GM23338 (cell line): ENCODE measurements around the gene SMG1. TPM values are rescaled to one million over a fixed set of nuclear protein-coding genes. Genes with fewer than 3 reads are reported as not detected.

Experiments
- CREB1 ChIP-seq: fragments of 250-450 bp; sonication (Bioruptor Pico); IDR thresholded peaks from 2 replicates; pipeline ENCODE4 v1.5.0; 2020; ENCODE audit warnings: low read depth, mild to moderate bottlenecking, moderate library complexity
- EZH2 ChIP-seq: fragments of 200-600 bp; sonication (generic); IDR thresholded peaks from one replicate; pipeline ENCODE4 v1.8.0; 2017; ENCODE audit warnings: antibody characterized with exemption, mild to moderate bottlenecking, low read depth; ENCODE audit not compliant: unreplicated experiment
- EZH2phosphoT487 ChIP-seq: fragments of 200-600 bp; sonication (generic); IDR thresholded peaks from one replicate; pipeline ENCODE4 v1.8.1; 2018; ENCODE audit warnings: antibody characterized with exemption; ENCODE audit not compliant: unreplicated experiment
- JUNB ChIP-seq: IDR thresholded peaks from one replicate; pipeline ENCODE4 v1.6.1; 2016; ENCODE audit warnings: antibody characterized with exemption; ENCODE audit not compliant: unreplicated experiment
- NANOG ChIP-seq: IDR thresholded peaks from 2 replicates; pipeline ENCODE4 v1.6.1; 2016; ENCODE audit warnings: antibody characterized with exemption, borderline replicate concordance
- REST ChIP-seq: IDR thresholded peaks from one replicate; pipeline ENCODE4 v1.6.1; 2018; ENCODE audit warnings: antibody characterized with exemption; ENCODE audit not compliant: unreplicated experiment
- ZNF114 ChIP-seq: fragments of 250-450 bp; sonication (Bioruptor Pico); IDR thresholded peaks from 2 replicates; pipeline ENCODE4 v1.5.0; 2020; ENCODE audit warnings: mild to moderate bottlenecking, moderate library complexity
- ZNF331 ChIP-seq: fragments of 250-450 bp; sonication (Bioruptor Pico); IDR thresholded peaks from 2 replicates; pipeline ENCODE4 v1.5.0; 2020; ENCODE audit warnings: low read depth, mild to moderate bottlenecking, moderate library complexity
- ZNF462 ChIP-seq: fragments of 250-450 bp; sonication (Bioruptor Pico); IDR thresholded peaks from 2 replicates; pipeline ENCODE4 v1.5.0; 2020; ENCODE audit warnings: mild to moderate bottlenecking, moderate library complexity
- polyA plus RNA-seq: library from polyadenylated mRNA; unstranded; fragments of >200 nt; fragmentation: Nextera tagmentation; extraction: Ambion mirVana; gene quantifications from 2 replicates; pipeline ENCODE4 v1.2.1, GENCODE V29; 2016
- total RNA-seq: library from RNA; depleted of rRNA; stranded (reverse); fragments of >200 nt; shearing (Covaris generic); gene quantifications from 2 replicates; pipeline ENCODE4 v1.2.3, GENCODE V29; 2014

Gene SMG1
- total and polyA plus RNA-seq, 2 experiments from 2014 or later = 18.6 to 119 TPM

- no peak for TF ChIP-seq ZNF462 (CRISPR knock-in tag)
- no peak for TF ChIP-seq EZH2phosphoT487
- TF ChIP-seq EZH2 = no peak
- TF ChIP-seq NANOG = no peak
- no peak for TF ChIP-seq ZNF114
- TF ChIP-seq ZNF331 = no peak
- TF ChIP-seq CREB1 = peak; percentile 59
- no peak for TF ChIP-seq REST
- TF ChIP-seq JUNB = no peak
Observed at GRCh38 chr16:18789850-18790706, 136.1 kb downstream of the SMG1 start, which contains the start of gene RPS15A (continued).
